Measurements from ENCODE around the gene SRGN. TPM values are rescaled to one million over a fixed set of nuclear protein-coding genes. Genes with fewer than 3 reads are reported as not detected.
A peak's percentile ranks its signal among the peaks of the same experiment; 100 is the strongest.

SRGN gene
- total and polyA plus RNA-seq, 2 of the 13 experiments (the other 11 are each of a cell fraction or from before 2014, with no cell fraction given) = 0.09 TPM; not detected in 1

GRCh38 chr10:69123747-69124562 lies 36.1 kb downstream of the SRGN start, which contains the start of gene VPS26A (continued):
- TF ChIP-seq ZXDC (CRISPR knock-in tag; IDR thresholded peaks at IDR 0.05) (no peak), ZKSCAN1 (IDR thresholded peaks at IDR 0.05; ENCODE audit: low read length) (no peak), ZNF17 (CRISPR knock-in tag; IDR thresholded peaks at IDR 0.05) (no peak), KIAA2018 (CRISPR knock-in tag; IDR thresholded peaks at IDR 0.05; ENCODE audit: borderline replicate concordance) (no peak), ELK4 (CRISPR knock-in tag; IDR thresholded peaks at IDR 0.05; ENCODE audit: borderline replicate concordance) (no peak), TFE3 (CRISPR knock-in tag; IDR thresholded peaks at IDR 0.05) (peak; percentile 93), FOXA1 (IDR thresholded peaks at IDR 0.05) (no peak), FOXA1 (CRISPR knock-in tag; IDR thresholded peaks at IDR 0.05) (no peak), RCOR2 (CRISPR knock-in tag; IDR thresholded peaks at IDR 0.05) (no peak), PPARG (CRISPR knock-in tag; conservative IDR thresholded peaks at IDR 0.05) (no peak), TFDP2 (CRISPR knock-in tag; IDR thresholded peaks at IDR 0.05) (peak; percentile 52), ZFP41 (CRISPR knock-in tag; IDR thresholded peaks at IDR 0.05; ENCODE audit: borderline replicate concordance) (0 out of 2 replicates have a peak, but pooled peaks have one; percentile 37), ZNF431 (CRISPR knock-in tag; IDR thresholded peaks at IDR 0.05; ENCODE audit: borderline replicate concordance, low read depth) (0 out of 2 replicates have a peak, but pooled peaks have one; percentile 14), WIZ (CRISPR knock-in tag; IDR thresholded peaks at IDR 0.05) (no peak)
